Upper lobe of right lung (tissue), 1 donor: ENCODE data around the gene PYDC1. TPM values are rescaled to one million over a fixed set of nuclear protein-coding genes. Genes with fewer than 3 reads are reported as not detected.
"Not testable (repeated sequence)": the region's sequence is repeated elsewhere in the genome, so short reads cannot be mapped to it uniquely, and the experiment has no call there.

Source experiments
- ATAC-seq: fragments of 200-7000 bp; cut with Tn5 transposase; one replicate; pipeline ENCODE4 v1.9.1; 2020; ENCODE audit warnings: mild to moderate bottlenecking, moderate library complexity
- DNase-seq: peaks from one replicate; pipeline ENCODE4 v3.0.0-alpha.2; 2020
- H3K27ac ChIP-seq: fragments of 200-600 bp; one replicate; pipeline ENCODE4 v1.8.0; 2022
- H3K27me3 ChIP-seq: fragments of 200-600 bp; one replicate; pipeline ENCODE4 v1.8.0; 2022; ENCODE audit warnings: mild to moderate bottlenecking
- H3K36me3 ChIP-seq: fragments of 200-600 bp; one replicate; pipeline ENCODE4 v1.8.0; 2022
- H3K4me1 ChIP-seq: fragments of 200-600 bp; one replicate; pipeline ENCODE4 v1.8.0; 2022
- H3K4me3 ChIP-seq: fragments of 200-600 bp; one replicate; pipeline ENCODE4 v1.8.0; 2022; ENCODE audit warnings: mild to moderate bottlenecking
- H3K9me3 ChIP-seq: fragments of 200-600 bp; one replicate; pipeline ENCODE4 v1.8.0; 2022
- intact Hi-C: fragments of 100-400 bp; cut with DNase I; formaldehyde crosslinking; loops from one replicate; pipeline ENCODE4 v1.11.0; 2022
- total RNA-seq: library from RNA; stranded (reverse); fragmentation: NEBNext Ultra II Directional; extraction: Animal tissue kit (Norgen Biotek cat#: 25700); gene quantifications from one replicate; pipeline ENCODE4 v1.2.1, GENCODE V29; 2021
- TF ChIP-seq, protein P1 (sequence below): fragments of 200-600 bp; IDR thresholded peaks from one replicate; pipeline ENCODE4 v1.8.0; 2022; ENCODE audit warnings: antibody characterized with exemption
- donor health status: DM: no; HTN: yes; CAD: no; lungs with severe emphysema.

PYDC1 gene
- total RNA-seq, 1 donor from 2014 or later: not detected

- Histone ChIP-seq H3K4me1 (peaks cover 7% of the 10 kb centered on the region), H3K9me3 (no peaks in the 10 kb centered on the region), H3K36me3 (peaks cover 61% of the 10 kb centered on the region), H3K27ac (no peak overlapping the region), H3K27me3 (no peaks in the 10 kb centered on the region), H3K4me3 (no peak overlapping the region)
- DNase-seq (no peak), ATAC-seq (no peak)
- intact Hi-C loops: no loop called here
- TF ChIP-seq, protein P1, sequence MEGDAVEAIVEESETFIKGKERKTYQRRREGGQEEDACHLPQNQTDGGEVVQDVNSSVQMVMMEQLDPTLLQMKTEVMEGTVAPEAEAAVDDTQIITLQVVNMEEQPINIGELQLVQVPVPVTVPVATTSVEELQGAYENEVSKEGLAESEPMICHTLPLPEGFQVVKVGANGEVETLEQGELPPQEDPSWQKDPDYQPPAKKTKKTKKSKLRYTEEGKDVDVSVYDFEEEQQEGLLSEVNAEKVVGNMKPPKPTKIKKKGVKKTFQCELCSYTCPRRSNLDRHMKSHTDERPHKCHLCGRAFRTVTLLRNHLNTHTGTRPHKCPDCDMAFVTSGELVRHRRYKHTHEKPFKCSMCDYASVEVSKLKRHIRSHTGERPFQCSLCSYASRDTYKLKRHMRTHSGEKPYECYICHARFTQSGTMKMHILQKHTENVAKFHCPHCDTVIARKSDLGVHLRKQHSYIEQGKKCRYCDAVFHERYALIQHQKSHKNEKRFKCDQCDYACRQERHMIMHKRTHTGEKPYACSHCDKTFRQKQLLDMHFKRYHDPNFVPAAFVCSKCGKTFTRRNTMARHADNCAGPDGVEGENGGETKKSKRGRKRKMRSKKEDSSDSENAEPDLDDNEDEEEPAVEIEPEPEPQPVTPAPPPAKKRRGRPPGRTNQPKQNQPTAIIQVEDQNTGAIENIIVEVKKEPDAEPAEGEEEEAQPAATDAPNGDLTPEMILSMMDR: no peak
Observed at GRCh38 chr16:31196324-31197088, 20.4 kb downstream of the PYDC1 start.

DNA sequence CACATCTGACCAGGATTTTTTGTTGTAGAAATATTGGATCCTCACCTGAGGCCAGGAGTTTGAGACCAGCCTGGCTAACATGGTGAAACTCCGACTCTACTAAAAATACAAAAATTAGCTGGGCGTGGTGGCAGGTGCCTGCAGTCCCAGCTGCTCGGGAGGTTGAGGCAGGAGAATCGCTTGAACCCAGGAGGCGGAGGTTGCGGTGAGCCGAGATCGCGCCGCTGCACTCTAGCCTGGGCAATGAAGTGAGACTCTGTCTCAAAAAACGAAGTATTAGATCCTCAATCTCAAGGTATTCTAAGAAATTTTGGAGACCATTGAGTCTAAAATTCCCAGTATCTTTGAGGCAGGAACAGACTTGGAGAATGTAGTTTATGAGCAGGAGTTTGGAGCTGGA, 21.1 kb downstream of the PYDC1 start:
- ATAC-seq, H3K9me3 ChIP-seq, H3K27me3 ChIP-seq, H3K4me1 ChIP-seq, H3K4me3 ChIP-seq, DNase-seq, H3K27ac ChIP-seq, intact Hi-C loops: not testable (repeated sequence)
- peaks cover 67% of the 10 kb centered on the region for H3K36me3 ChIP-seq

DNA sequence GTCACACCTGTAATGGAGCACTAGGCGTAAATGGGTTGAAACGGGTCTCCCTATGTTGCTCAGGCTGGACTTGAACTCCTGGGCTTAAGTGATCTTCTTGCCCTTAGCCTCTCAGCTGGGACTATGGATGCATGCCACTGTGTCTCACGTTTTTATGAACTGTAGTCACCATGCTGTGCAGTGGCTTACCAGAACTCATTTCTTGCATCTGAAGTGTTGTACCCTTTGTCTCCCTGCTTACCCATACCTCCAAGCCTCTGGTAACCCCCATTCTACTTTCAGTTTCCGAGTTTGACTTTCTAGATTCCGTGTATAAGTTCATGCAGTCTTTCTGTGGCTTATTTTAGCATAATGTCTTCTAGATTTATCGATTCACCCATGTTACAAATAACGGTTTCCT, 22.0 kb downstream of the PYDC1 start:
- intact Hi-C loops: no loop called here
- H3K4me3 ChIP-seq: no peak overlapping the region
- no peak overlapping the region for H3K27ac ChIP-seq
- peaks cover 77% of the 10 kb centered on the region for H3K36me3 ChIP-seq
- H3K4me1 ChIP-seq: no peaks in the 10 kb centered on the region
- H3K9me3 ChIP-seq: no peaks in the 10 kb centered on the region
- TF ChIP-seq, protein P1: no peak
- ATAC-seq (no peak), DNase-seq (no peak)
- no peaks in the 10 kb centered on the region for H3K27me3 ChIP-seq

- peaks cover 87% of the 10 kb centered on the region for H3K36me3 ChIP-seq
- no peak overlapping the region for H3K27ac ChIP-seq
- DNase-seq: no peak
Observed at GRCh38 chr16:31193874-31194273, 23.1 kb downstream of the PYDC1 start.

DNA sequence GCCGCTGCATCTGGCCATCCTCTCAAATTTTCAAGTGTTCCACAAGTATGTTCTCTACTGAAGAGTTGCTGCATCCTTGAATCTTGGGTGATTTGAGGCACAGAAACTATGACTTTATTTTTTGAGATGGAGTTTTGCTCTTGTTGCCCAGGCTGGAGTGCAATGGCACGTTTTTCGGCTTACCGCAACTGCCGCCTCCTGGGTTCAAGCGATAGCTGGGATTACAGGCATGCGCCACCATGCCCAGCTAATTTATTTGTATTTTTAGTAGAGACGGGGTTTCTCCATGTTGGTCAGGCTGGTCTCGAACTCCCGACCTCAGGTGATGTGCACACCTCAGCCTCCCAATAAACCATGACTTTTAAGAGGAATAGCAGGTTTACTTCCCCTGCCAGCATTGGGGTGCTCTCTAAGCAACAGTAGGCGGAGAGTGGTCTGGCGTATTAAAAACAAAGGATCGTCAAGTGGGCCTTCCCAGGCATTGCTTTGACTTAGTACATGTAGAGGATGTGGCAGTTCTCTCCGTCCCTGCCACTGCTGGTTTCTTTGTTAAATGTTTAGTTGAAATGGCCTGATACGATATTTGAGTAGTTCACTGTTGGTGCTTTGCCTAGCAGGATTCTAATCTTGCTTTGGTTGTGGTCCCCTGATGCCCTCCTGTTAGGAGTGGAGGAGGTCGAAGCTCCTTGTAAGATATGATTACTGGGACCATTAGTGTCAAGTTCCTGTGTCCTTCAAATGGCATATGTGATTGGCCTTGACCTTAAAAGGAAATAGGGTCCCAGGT, 23.9 kb downstream of the PYDC1 start:
- H3K27me3 ChIP-seq: no peaks in the 10 kb centered on the region
- no peak overlapping the region for H3K27ac ChIP-seq
- no peak overlapping the region for H3K4me3 ChIP-seq
- TF ChIP-seq, protein P1: no peak
- DNase-seq (no peak), ATAC-seq (no peak)
- H3K9me3 ChIP-seq: no peaks in the 10 kb centered on the region
- no peaks in the 10 kb centered on the region for H3K4me1 ChIP-seq
- peaks cover 96% of the 10 kb centered on the region for H3K36me3 ChIP-seq
- intact Hi-C loops: no loop called here

More at GRCh38 chr16:31193874-31194273, 23.1 kb downstream of the PYDC1 start:
- H3K27me3 ChIP-seq: no peaks in the 10 kb centered on the region
- H3K4me1 ChIP-seq: no peaks in the 10 kb centered on the region
- no peaks in the 10 kb centered on the region for H3K9me3 ChIP-seq
- ATAC-seq: no peak
- no peak overlapping the region for H3K4me3 ChIP-seq
- intact Hi-C loops: no loop called here
- TF ChIP-seq, protein P1: no peak

DNA sequence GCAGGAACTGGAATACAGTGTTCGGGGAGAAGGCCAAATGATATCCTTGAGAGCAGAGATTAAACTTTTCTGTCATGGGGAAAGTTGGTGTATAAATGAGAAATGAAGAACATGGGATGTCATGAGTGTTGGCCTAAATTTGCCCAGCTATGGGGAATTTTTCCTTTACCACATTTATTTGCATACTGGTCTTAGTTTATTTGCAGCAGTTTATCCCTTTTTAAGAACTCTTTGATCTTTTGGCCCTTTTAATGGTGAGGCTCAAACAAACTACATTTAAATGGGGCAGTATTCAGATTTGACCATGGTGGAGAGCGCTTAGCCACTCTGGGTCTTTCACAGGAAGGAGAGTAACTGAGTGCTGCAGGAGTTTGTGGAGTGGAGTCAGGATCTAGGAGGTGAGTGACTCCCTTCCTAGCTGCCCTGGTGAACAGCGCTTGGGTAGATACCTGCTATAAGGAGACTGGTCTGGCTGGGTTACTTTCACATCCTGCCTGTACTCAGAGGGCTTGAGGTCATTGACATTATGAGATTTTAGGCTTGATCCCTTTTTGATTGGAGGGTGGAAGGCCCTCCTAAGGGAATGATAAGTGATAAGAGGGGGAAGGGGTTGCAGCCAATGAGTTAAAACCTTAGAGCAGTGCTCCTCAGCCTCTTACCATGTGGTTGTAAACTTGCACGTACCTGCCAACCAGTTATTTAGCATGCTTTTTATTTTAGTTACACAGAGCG, 25.1 kb downstream of the PYDC1 start:
- TF ChIP-seq, protein P1: no peak
- no peaks in the 10 kb centered on the region for H3K4me1 ChIP-seq
- DNase-seq: no peak
- H3K27me3 ChIP-seq: no peaks in the 10 kb centered on the region
- H3K36me3 ChIP-seq: peaks cover 99% of the 10 kb centered on the region
- H3K27ac ChIP-seq: no peak overlapping the region
- H3K9me3 ChIP-seq: no peaks in the 10 kb centered on the region
- ATAC-seq: no peak
- intact Hi-C loops: no loop called here
- H3K4me3 ChIP-seq: no peak overlapping the region
